ENCODE measurements around the gene WDR5B. TPM values are rescaled to one million over a fixed set of nuclear protein-coding genes. Genes with fewer than 3 reads are reported as not detected.

The WDR5B gene
- total and polyA plus RNA-seq, 2 donors (not counting 3 experiments of a cell fraction or from before 2014, with no cell fraction given) = 1.8 to 3.7 TPM

DNA sequence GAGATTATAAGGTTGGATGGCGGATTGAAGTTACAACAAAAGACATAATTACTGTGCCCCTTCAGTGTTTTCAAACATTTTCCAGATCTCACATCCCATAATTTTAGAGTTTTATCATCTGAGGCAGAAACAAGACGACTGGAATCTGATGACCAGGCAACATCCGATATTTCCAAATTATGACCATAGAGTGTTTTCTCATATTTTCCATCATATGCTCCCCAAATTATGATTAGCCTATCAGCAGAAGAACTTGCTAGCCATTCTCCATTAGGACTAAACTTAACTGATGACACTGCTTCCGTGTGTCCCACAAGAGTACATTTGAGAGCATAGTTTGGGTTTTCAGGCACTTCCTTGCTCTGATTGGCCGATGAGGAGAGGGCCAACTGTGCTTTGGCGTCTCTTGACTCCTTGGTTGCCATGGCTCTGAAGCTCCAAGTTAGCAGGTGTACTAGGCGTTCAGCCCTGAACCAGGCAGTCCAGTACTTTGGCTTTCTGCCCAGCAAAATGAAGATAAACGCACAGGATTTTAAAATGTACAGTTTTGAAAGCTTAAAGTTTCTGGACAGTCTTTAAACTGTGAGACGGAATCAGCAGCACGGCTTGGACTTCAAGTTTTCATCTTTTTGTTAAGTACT lies 638 bp downstream of the WDR5B start:
- peak overlapping the region; percentile 71 to 94 (median 80) for H3K4me3 ChIP-seq (replicated peaks in 1 of 3; ENCODE audit: insufficient read depth in 1 of 3, low read depth in 1 of 3, low read length in 3 of 3)
- FAIRE-seq (peak; percentile 77), DNase-seq (ENCODE audit: low read depth, low spot score) (peak; percentile 54)
- peaks cover 10% of the 10 kb centered on the region for H3K79me2 ChIP-seq (ENCODE audit: control insufficient read depth, insufficient read depth, low read length)
- H3K9me3 ChIP-seq (replicated peaks; ENCODE audit: control insufficient read depth, insufficient read depth, low read length) = no peaks in the 10 kb centered on the region
- ChIA-PET CTCF (interaction anchor here (0.6 to 2.2 kb wide), 4 partner anchors 22 to 264 kb away, joined by 4 to 13 read pairs (median 9); partner anchors contain the start of genes FAM162A, KPNA1 and MIX23), POLR2A (interaction anchor here (1.2 kb wide), 1 partner anchor 31 kb away, joined by 6 read pairs; the partner anchor contains the start of gene FAM162A)
- peak overlapping the region; percentile 52 for H2AFZ ChIP-seq (ENCODE audit: low read depth, low read length)
- BruUV-seq (replicated peaks) = TSS peak; percentile 71
- peak overlapping the region; percentile 99 for H3K4me2 ChIP-seq (ENCODE audit: insufficient read depth, low read length)
- H4K20me1 ChIP-seq (replicated peaks; ENCODE audit: control insufficient read depth, extremely low read depth, insufficient read depth, low read length) = no peaks in the 10 kb centered on the region
- TF ChIP-seq JUN (IDR thresholded peaks at IDR 0.05; ENCODE audit: borderline replicate concordance, insufficient read depth, insufficient read length, low read depth) (no peak), FOS (IDR thresholded peaks at IDR 0.05; ENCODE audit: borderline replicate concordance, insufficient read depth, low read length) (no peak), POLR2A (IDR thresholded peaks at IDR 0.05; ENCODE audit: low read depth, low read length) (no peak), EZH2 (IDR thresholded peaks at IDR 0.05; ENCODE audit: borderline replicate concordance, low read depth, low read length, severe bottlenecking) (no peak), POLR2AphosphoS5 (IDR thresholded peaks at IDR 0.05; ENCODE audit: insufficient read depth, low read depth, low read length) (no peak), GATA2 (IDR thresholded peaks at IDR 0.05; ENCODE audit: insufficient read depth, insufficient read length, low read depth, low read length) (no peak), MYC (IDR thresholded peaks at IDR 0.05; ENCODE audit: low read depth, low read length) (no peak)
- TF ChIP-seq, protein P1, sequence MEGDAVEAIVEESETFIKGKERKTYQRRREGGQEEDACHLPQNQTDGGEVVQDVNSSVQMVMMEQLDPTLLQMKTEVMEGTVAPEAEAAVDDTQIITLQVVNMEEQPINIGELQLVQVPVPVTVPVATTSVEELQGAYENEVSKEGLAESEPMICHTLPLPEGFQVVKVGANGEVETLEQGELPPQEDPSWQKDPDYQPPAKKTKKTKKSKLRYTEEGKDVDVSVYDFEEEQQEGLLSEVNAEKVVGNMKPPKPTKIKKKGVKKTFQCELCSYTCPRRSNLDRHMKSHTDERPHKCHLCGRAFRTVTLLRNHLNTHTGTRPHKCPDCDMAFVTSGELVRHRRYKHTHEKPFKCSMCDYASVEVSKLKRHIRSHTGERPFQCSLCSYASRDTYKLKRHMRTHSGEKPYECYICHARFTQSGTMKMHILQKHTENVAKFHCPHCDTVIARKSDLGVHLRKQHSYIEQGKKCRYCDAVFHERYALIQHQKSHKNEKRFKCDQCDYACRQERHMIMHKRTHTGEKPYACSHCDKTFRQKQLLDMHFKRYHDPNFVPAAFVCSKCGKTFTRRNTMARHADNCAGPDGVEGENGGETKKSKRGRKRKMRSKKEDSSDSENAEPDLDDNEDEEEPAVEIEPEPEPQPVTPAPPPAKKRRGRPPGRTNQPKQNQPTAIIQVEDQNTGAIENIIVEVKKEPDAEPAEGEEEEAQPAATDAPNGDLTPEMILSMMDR (IDR thresholded peaks at IDR 0.05; ENCODE audit: extremely low read depth in 1 of 2, insufficient read depth in 1 of 2, low read depth in 1 of 2, low read length in 2 of 2) = no peak
- TF ChIP-seq, protein P2, sequence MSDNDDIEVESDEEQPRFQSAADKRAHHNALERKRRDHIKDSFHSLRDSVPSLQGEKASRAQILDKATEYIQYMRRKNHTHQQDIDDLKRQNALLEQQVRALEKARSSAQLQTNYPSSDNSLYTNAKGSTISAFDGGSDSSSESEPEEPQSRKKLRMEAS (IDR thresholded peaks at IDR 0.05; ENCODE audit: insufficient read depth, insufficient read length) = no peak
- peak overlapping the region; percentile 93 for H3K9ac ChIP-seq (replicated peaks; ENCODE audit: extremely low read depth, insufficient read depth, low read length)
- intact Hi-C loops (cut with micrococcal nuclease) = loop anchor here (5.0 kb wide), 1 partner anchor 97 kb away; the partner anchor contains the start of gene KPNA1
- peak overlapping the region; percentile 90 for H3K27ac ChIP-seq (ENCODE audit: insufficient read depth, low read depth, low read length)
- dilution Hi-C loops (cut with MboI; ENCODE audit: extremely low pct_ligation_motif_present, low sequenced_read_pairs) = no loop called here
- no peaks in the 10 kb centered on the region for H3K27me3 ChIP-seq (ENCODE audit: control insufficient read depth in 2 of 2, insufficient read depth in 2 of 2, low read length in 2 of 2)
- no peaks in the 10 kb centered on the region for H3K9me1 ChIP-seq (replicated peaks; ENCODE audit: control insufficient read depth, extremely low read depth, insufficient read depth, low read length)
- no peaks in the 10 kb centered on the region for H3K36me3 ChIP-seq (ENCODE audit: control insufficient read depth in 2 of 2, extremely low read depth in 1 of 2, insufficient read depth in 2 of 2, low read length in 2 of 2)
- H3K4me1 ChIP-seq (ENCODE audit: control insufficient read depth, extremely low read depth, insufficient read depth, low read length) = peaks cover 9% of the 10 kb centered on the region

Measured in endothelial cell of umbilical vein (primary cell).